ENCODE measurements around the gene PKDCC.
A peak's percentile ranks its signal among the peaks of the same experiment; 100 is the strongest.

Gene PKDCC

DNA sequence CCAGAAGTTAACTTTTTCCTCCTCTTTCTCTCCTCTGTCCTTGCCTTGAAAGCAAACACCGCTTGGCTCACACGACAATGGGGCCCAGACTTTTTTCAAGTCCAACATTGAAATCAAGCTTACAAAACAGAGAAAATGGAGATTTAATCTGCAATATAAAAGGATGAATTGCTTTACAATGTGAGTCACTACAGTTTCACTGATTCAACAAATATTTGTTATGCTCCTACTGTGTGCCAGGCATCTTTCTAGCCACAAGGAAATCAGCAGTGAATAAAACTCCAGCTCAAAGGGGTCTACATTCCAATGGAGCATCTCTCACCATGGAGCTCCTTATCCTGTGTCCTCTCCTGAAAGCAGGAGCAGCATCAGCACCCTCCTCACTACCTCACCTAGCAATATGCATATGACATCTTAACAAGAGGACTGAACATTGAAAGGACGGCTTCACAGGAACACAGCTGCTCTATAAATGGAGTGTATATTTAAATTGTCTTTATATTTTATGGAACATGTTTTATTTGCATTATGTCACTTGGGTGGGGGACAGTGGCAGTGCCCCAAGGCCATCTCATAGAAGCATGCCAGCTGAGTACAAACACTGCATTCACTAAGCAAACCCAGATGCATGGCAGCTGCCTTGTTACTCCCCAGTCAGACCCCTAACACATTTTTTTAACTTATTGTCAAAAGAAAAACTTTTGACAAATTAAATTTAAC is 39.5 kb downstream of the PKDCC start:
- no peak for DNase-seq (ENCODE audit: low read depth in 2 of 2)

DNA sequence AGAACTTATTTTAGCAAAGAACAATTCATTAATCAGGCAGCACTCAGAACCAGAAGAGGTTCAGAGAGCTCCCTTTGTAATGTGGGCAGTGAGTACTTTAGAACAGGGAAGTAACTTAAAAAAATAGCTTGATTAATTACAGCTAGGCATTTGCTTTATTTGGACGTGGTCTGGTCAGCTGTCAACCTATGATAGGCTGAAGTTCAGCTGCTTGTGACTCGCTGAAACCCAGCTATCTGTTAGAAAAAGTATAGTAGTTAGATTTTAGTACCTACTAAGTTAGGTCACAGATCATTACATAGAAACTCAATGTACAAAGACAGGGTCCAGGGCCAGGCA is 40.0 kb downstream of the PKDCC start:
- no peak for DNase-seq (ENCODE audit: low read depth in 2 of 2)

DNA sequence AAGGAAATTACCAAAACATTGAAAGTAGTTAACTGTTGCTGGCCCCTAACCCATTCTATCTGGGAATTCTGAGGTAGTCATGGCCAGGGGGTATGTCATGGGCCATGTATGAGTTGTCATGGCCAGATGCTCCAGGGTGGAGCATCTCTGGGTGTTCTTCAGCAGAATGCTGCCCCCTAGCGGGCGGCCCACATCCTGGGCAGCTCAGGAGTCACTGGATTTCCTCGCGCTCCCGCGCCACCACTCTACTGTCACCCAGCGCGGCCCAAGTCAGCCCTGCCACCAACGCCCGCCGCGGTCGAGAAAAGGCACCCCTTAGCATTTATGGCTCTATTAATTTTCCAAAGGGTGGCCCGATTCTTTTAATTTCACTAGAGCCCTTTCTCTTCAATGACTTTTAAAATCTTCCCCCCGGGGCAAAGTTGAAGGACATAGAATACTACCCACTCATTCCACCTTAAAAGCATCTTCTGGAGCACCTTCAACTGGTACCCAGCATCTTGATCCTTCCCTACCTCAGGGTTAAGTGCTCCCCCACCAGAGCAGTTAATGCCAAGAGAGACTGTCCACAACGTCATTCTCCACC is 41.6 kb downstream of the PKDCC start:
- DNase-seq (ENCODE audit: low read depth in 2 of 2): peak in 1 of 2 donors; percentile 34

DNA sequence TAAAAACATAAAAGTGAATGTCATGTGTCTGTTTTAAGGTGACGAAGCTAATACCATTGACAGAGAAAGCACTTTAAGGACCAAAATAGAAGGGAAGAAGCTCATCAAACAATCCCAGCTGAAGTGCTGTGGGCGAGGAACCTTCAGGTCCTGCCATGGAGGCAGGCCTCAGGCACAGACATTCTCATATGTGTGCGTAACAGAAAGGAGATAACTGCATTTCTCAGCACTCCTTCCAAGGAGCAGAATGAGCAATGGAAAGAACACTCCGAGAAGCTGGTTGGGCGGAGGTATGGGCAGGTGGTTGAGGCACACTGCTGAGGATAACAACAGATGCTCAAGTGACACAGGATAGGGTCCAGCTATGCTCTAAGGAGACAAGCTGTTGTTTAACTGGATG is 42.4 kb downstream of the PKDCC start:
- DNase-seq (ENCODE audit: low read depth in 2 of 2): no peak

DNA sequence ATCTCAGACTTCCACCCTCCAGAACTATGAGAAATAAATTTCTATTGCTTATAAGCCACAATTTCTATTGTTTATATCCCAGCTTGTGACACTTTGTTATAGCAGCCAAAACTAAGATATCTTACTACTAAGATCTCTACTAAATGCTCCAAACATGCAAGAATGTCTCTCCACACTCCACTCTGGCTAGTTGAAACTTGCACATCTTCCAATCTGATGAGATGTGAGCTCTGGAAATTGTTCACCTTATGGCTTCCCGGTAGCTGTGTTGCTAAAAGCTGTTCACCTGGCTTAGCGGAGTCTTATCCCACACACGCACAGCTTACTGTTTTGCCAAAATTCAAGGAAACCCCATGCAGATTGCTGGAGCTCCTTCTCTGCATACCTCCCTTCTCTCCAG is 43.9 kb downstream of the PKDCC start:
- no peak for DNase-seq (ENCODE audit: low read depth in 2 of 2)

DNA sequence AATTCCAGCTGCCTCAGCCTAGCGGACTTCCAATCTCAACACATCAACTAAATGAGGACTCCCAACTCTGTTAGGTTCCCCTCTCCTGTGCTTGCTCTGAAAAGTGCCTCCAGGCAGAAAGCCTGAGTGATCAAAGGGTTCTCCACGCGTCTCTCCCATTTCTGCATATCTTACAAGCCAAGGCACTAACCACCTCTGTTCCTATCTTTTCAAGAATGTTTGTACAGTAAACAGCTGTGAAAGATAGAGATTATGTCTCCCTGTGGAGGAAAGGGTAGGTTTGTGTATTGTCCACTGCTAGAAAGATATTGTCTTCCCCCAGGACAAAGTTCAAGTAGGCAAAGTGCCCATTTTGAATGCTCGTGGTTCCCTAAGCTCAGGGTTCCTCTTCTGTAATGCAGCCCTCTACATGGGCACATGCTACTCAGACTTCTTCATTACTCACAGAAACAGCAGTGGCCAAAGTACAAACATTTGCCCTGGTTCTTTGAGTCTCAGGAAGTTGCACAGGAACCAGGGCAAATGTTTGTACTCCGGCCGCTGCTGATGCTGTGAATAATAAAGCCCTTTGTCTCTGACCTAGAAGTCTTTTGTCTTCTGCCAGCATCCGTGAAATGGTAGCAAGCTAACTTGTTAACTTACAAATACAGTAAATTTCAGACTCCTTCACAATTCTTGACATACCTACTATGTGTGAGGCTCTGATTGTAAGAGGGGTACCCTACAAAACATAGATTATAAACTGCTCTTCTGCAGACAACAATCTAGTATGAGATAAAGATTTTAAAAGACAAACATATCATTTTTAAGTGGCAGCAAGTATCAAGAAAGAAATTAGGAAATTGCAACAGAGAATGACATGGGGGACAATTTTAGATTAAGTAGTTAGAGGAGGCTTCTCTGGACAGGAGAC is 44.5 kb downstream of the PKDCC start:
- DNase-seq (ENCODE audit: low read depth in 2 of 2): no peak

DNA sequence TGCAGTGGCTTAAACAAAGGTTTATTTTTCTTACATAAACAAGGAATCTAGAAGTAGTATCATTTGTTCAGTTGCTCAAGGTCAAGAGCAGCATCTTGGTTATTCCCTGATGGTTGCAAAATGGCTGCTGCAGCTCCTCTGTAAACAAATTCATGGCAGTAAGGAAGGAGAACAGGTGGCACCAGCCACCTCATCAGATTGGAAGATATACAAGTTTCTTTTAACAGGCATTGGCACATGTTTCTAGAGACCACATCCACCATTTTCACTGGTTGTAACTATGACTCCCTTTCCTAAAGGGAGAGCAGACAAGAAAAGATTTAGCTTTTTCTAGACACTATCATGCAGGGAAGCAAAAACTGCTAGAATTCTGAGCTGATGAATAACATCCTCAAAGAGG is 46.3 kb downstream of the PKDCC start:
- DNase-seq (ENCODE audit: low read depth in 2 of 2): no peak

DNA sequence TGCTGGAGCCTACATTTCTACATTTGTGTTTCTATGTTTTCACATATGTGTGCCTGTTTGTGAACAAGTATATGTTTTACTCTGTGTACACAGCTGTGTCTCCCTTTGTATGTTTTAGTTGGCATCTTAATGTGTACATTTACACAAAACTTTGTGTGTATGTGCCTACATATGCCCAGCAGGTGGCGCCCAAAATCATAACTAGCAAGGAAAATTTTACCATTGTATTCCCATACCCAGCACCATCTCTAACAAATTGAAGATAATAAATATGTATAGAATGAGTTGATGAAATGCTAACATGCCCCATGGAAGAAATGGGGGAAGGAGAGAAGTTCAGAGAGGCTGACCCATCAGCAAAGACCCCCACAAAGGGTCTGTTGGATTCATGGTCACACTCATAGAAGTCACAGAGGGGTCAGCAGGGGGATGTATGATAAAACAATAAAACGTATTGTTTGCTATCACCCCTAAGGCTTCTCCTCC is 48.1 kb downstream of the PKDCC start:
- DNase-seq (ENCODE audit: low read depth in 2 of 2): peak; percentile 68 to 74

DNA sequence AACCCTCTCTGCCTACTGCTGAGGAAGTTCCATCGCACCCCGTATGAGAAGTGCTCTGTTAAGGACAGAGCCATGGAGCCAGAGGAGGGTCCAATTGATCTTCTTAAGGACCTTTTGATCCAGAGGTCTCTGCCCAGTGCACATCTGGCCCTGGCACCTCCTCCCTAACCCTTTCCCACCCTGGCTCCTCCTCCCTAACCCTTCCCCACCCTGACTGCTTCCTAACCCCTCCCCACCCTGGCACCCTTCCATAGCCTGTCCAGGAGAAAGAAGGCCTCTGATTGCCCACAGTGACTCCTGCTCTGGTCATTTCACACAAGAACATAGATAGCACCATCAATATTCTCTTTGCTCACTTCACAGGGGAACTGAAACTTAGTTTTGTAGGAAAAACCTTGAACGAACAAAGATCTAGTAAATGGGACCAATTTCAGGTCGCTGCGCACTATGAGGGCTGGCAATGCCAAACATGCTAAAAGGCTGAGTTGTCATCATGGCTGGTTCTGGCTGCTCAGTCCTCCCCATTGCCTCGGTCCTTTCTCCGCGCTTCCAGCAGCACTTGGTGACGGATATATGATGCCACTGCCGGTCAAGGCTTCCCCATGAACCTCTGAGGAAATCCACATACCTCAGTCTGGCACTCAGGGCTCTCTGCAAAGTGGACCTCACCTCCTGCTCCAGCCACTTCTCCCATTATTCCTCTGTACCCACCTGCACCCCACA is 49.2 kb downstream of the PKDCC start:
- no peak for DNase-seq (ENCODE audit: low read depth in 2 of 2)

DNA sequence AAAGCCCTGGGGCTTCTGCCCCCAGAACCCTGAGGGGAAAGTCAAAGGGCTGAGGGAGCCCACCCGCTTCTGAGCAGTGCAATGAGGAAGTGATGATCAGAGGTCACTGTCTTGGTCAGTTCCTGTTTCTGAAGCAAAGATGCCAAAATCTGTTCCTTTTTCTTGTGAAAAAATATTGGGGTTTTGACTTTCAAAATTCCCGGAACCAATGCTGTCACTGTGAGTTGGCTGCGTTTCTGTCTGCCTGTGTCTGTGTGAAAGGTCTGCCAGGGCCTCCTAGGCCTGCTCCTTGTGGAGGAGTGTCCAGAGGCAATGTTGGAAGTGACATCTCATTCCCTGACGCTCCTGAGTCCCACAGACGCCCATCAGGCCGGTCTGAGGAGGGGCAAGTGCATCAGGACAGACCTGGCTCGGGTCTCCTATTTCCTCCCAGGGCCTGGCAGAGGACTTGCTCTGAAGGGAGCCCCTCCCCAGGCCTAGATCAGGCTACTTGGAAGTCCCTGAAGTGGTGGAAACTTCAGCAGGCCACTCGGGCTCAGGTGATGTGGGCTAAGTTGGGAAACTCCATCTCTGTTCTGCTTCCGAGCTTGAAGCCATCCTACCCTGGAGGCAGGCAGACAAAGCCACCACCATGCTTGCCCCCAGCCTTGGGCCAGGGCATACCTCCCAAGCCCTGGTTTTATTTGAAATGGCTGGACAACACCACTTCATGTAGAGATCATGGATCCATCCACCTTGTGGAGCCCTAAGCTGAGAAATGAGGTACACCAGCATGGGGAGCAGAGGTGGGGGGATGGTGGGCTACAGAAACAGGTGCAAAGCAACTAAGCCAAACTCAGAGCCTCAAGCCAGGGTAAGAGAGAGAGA is 51.0 kb downstream of the PKDCC start:
- DNase-seq (ENCODE audit: low read depth in 2 of 2): no peak

DNA sequence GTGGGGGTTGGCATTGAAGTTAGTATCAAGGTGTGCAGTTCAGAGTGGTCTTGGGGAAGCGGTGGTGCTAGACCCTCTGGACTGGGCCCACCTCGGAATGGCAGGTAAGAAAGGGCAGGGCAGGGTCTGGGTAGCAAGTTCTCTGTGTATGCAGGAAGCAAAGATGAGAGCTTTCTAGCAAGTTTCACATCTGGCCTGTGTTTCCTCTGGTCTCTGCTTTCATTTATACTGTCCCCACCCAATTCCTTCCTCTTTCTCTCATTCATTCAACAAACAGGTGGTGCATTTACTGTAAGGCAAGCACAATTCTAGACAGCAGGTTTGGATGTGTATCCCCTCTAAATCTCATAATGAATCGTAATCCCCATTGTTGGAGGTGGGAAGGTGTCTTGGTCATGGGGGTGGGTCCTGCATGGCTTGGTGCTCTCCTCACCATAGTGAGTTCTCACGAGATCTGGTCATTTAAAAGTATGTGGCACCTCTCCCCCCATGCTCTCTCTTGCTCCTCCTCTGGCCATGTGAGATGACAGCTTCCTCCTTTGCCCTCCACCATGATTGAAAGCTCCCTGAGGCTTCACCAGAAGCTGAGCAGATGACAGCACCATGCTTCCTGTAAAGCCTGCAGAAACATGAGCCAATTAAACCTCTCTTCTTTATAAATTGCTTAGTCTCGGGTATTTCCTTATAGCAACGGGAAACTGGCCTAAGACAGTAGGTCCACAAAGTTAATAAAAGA is 51.8 kb downstream of the PKDCC start:
- no peak for DNase-seq (ENCODE audit: low read depth in 2 of 2)

DNA sequence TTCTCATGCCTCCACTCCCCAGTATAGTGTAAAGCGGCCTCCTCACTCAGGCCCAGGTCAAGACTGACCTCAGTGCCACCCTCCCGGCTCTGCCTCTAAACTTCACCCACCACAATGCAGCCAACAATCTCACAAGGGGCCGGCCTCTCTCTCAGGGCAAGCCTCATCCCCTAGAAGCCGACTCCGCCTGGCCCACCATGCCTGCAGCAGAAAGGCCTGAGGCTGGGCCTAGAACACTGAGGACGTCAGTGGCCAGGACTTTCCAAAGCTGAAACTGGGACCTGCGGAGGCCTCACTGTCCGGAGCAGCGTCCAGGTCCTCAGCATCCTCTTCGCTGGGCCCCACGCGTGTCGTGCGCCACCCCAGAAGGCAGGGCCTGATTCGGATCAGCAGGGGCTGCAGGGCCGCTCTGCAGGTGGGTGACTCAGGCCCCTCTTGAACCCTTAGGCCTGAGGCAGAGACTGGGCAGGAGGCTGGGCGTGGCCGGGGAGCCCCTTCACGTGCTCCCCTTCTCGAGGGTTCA is 52.9 kb downstream of the PKDCC start:
- DNase-seq (ENCODE audit: low read depth in 2 of 2): no peak

DNA sequence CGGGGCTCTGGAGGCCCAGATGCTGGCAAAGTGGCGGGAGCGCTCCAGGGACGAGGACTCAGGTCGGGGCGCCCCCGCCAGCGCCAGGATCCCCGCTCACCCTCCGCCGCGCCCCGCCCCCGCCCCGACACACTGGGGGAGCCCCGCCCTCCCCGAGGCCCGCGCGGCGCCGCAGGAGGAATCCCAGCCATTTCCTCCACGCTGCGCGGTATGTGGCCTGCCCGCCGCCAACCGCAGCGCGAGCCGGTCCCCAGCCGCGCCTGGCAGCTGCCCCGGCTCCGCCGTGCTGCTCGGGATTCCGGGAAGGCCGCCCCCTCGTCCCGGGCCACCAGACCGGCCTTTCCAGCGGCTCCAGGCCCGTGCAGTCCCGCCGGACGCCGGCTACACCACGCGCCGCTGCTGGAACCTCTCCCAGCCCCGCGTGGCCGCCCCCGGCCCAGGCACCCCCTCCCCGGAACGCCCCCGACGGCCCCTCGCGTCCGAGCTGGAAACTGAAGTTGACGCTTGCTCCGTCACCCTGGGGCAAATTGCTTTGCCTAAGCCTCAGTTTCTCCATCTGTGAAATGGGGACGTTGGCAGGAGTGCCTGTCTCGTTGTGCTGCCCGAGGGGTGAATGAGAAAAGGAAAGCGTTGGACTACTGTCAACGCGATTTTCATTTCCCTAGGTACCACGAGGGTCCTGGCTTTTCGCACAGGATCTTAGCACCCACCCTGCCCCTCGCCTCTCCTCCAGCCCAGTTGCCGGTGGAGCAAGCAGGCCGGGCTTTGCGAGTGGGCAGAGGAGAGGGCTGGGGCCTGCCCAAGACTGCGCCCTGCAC is 53.6 kb downstream of the PKDCC start:
- peak; percentile 37 to 53 for DNase-seq (ENCODE audit: low read depth in 2 of 2)

DNA sequence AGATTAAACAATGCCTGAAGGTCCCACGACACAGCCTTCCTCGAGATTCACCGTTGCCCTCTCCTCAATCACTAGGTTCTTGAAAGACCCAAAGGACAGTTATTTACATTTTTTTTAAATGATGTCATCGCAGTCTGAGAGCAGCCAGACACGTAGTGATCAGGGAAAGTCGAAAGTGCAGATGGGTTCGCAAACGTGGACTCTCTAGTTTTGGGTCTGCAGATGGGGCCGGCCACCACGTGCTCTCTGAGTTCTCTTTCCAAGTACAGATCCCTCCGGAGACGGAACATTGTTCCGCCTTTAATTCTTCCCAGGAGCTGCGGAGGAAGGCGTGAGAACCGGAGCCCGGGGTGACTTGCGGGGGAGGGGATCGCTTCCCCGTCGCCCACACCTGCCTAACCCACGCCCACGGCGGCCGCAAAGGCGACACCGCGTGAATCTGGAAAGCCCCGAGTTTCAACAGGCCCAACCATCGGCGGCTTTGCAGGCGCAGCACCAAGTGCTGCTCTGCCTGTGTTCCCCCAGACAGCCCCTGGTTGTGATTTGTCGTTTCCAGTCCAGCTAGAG is 54.3 kb downstream of the PKDCC start:
- peak; percentile 76 to 90 for DNase-seq (ENCODE audit: low read depth in 2 of 2)

DNA sequence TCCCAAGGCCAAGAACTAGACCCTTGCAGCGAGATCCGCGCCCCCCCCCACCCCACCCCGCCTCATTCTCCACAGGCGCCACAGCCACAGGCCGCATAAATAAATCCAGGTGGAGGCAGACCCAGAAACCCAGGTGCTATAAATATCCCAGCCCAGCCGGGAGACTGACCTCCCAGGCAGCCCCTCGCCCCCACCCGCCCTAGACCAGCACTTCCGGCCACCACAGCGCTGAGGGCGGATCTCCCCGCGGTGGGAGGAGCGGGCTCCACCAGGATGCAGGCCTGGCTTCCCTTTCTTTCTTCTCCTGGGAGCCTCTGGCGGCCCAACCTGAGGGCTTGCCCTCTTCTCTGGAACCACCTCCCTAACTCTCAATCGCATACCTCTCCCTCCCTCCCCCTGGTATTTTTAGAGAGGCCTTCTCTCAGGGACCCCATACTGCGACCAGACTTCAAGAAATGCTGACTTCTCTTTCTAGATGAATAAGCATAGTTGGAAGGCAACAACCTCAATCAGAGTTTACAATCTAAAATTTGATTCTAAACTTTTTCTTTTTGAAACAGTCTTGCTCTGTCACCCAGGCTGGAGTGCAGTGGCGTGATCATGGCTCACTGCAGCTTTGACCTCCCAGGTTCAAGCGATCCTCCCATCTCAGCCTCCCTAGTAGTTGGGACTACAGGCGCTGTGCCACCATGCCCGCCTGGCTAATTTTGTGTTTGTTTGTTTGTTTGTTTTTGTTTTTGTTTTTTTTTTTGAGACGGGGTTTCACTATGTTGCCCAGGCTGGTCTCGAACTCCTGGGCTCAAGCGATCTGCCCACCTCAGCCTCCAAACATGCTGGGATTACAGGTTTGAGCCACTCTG is 55.0 kb downstream of the PKDCC start:
- no peak for DNase-seq (ENCODE audit: low read depth in 2 of 2)

DNA sequence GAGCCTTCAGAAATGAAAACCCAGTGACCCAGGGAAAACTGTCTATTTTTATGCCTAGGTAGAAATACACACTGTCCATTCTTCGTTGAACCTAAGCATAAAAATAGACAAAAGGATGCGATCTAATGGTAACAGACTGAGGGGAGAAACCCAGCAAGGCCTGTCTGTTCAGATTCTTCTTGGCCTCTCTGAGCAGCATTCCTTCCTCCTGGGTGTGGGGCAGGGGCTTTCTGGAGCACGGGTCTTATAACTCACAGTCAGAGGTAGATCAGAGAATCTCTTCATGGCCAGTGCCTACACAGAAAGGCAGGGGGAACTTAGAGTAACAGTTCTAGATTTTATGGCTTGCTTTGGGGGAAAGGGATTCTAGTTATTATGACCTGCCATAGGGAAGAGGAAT is 56.0 kb downstream of the PKDCC start:
- DNase-seq (ENCODE audit: low read depth in 2 of 2): no peak

DNA sequence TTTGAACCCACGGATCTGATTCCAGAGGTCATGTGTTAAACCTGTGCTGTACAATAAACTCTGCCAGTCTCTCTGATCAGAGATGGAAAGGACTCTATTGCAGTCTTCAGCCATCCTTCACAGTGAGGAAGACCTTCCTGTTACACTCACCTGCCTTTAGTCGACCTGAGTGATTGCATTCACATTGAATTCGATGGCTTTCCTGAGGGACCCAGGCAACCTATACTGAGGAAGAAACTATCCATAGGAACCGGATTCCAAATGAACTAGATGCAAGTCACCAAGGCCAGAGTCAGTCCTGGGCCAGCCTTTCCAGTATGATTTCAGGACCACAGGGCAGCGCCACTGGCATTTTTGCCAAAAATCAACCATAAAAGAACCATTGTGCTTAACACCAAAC is 56.8 kb downstream of the PKDCC start:
- DNase-seq (ENCODE audit: low read depth in 2 of 2): no peak

All from stimulated activated CD4-positive, alpha-beta T cell treated with anti-CD3 and anti-CD28 coated beads, Interleukin-1b, Interleukin-23, amount 100 ng/mL, for 4 hours (primary cell).